Measurements from ENCODE around the gene TYMP. TPM values are rescaled to one million over a fixed set of nuclear protein-coding genes. Genes with fewer than 3 reads are reported as not detected.
A peak's percentile ranks its signal among the peaks of the same experiment; 100 is the strongest.

The TYMP gene
- total RNA-seq, 4 donors from 2014 or later: 27.4 to 79.2 (median 35.9) TPM

GRCh38 chr22:50481440-50482106 lies 48.2 kb downstream of the TYMP start, which contains the start of gene ADM2:
TSS of gene ADM2 (plus strand) at chr22:50481543. CDS start at chr22:50481848, 305 bp downstream.
- Histone ChIP-seq H3K36me3 (no peaks in the 10 kb centered on the region), H3K4me3 (peak within 1 kb of the TSS; percentile 46 to 61 (median 52)), H3K27ac (replicated peaks in 1 of 4) (no peak within 1 kb of the TSS), H3K4me1 (peaks cover 3 to 19% (median 16%) of the 10 kb centered on the region in 4 donors), H3K27me3 (peaks cover 10 to 81% (median 44%) of the 10 kb centered on the region in 4 donors), H3K9me3 (no peaks in the 10 kb centered on the region)
- intact Hi-C loops (cut with DNase I): no loop called here
- no peak for TF ChIP-seq POLR2A (IDR thresholded peaks at IDR 0.05; ENCODE audit: low read depth)
- no peak for TF ChIP-seq POLR2AphosphoS5 (IDR thresholded peaks at IDR 0.05)
- TF ChIP-seq CTCF (IDR thresholded peaks at IDR 0.05): no peak
- TF ChIP-seq EP300 (IDR thresholded peaks at IDR 0.05): no peak
- WGBS: 13% methylated on average over 4 of the region's 70 CpGs
- no peak for DNase-seq (ENCODE audit: extremely low spot score)

GRCh38 chr22:50481045-50481439 lies 48.8 kb downstream of the TYMP start:
- no peaks in the 10 kb centered on the region for H3K36me3 ChIP-seq
- H3K4me1 ChIP-seq: peaks cover 3 to 19% (median 16%) of the 10 kb centered on the region in 4 donors
- H3K27me3 ChIP-seq: peaks cover 10 to 75% (median 44%) of the 10 kb centered on the region in 4 donors
- no peak for TF ChIP-seq EP300 (IDR thresholded peaks at IDR 0.05)
- TF ChIP-seq CTCF (IDR thresholded peaks at IDR 0.05): no peak
- no peak for TF ChIP-seq POLR2AphosphoS5 (IDR thresholded peaks at IDR 0.05)
- no peak for TF ChIP-seq POLR2A (IDR thresholded peaks at IDR 0.05; ENCODE audit: low read depth)
- peak overlapping the region; percentile 46 to 61 (median 52) for H3K4me3 ChIP-seq
- WGBS: 27% methylated on average over 3 of the region's 45 CpGs
- H3K9me3 ChIP-seq: no peaks in the 10 kb centered on the region
- DNase-seq (ENCODE audit: extremely low spot score): no peak
- no peak overlapping the region for H3K27ac ChIP-seq (replicated peaks in 1 of 4)
- intact Hi-C loops (cut with DNase I): no loop called here

- WGBS: 79% methylated on average over 11 of the region's 11 CpGs
- intact Hi-C loops (cut with DNase I): loop anchor here (10.0 kb wide), 1 partner anchor 235 kb away; the partner anchor contains the start of gene TUBGCP6
- DNase-seq (ENCODE audit: extremely low spot score): no peak
- Histone ChIP-seq H3K4me1 (peaks cover 8 to 28% (median 23%) of the 10 kb centered on the region in 4 donors), H3K27me3 (peaks cover 10 to 64% (median 40%) of the 10 kb centered on the region in 4 donors), H3K4me3 (no peak overlapping the region), H3K9me3 (no peaks in the 10 kb centered on the region), H3K36me3 (no peaks in the 10 kb centered on the region), H3K27ac (replicated peaks in 1 of 4) (no peak overlapping the region)
- TF ChIP-seq EP300 (IDR thresholded peaks at IDR 0.05): no peak
- TF ChIP-seq POLR2AphosphoS5 (IDR thresholded peaks at IDR 0.05): no peak
- TF ChIP-seq CTCF (IDR thresholded peaks at IDR 0.05): no peak
- TF ChIP-seq POLR2A (IDR thresholded peaks at IDR 0.05; ENCODE audit: low read depth): no peak
These were observed 50.1 kb downstream of the TYMP start for GRCh38 chr22:50479721-50480120.

- H3K9me3 ChIP-seq: no peaks in the 10 kb centered on the region
- WGBS: 85% methylated on average over 11 of the region's 12 CpGs
- H3K4me3 ChIP-seq: no peak overlapping the region
- H3K27me3 ChIP-seq: peaks cover 10 to 46% (median 28%) of the 10 kb centered on the region in 4 donors
- no peaks in the 10 kb centered on the region for H3K36me3 ChIP-seq
- no peak for DNase-seq (ENCODE audit: extremely low spot score)
- peaks cover 19 to 42% (median 36%) of the 10 kb centered on the region in 4 donors for H3K4me1 ChIP-seq
- H3K27ac ChIP-seq (replicated peaks in 1 of 4): no peak overlapping the region
- intact Hi-C loops (cut with DNase I): loop anchor here (10.0 kb wide), 1 partner anchor 233 kb away; the partner anchor contains the start of gene TUBGCP6
- TF ChIP-seq POLR2AphosphoS5 (IDR thresholded peaks at IDR 0.05): no peak
- no peak for TF ChIP-seq EP300 (IDR thresholded peaks at IDR 0.05)
- TF ChIP-seq CTCF (IDR thresholded peaks at IDR 0.05): no peak
- no peak for TF ChIP-seq POLR2A (IDR thresholded peaks at IDR 0.05; ENCODE audit: low read depth)
These were observed 51.9 kb downstream of the TYMP start for GRCh38 chr22:50477923-50478322.
